ENCODE measurements around the gene PRKCQ.

Gene PRKCQ

GRCh38 chr10:6564367-6564766, 15.7 kb downstream of the PRKCQ start:
- H3K4me3 ChIP-seq (replicated peaks in 1 of 2; ENCODE audit: low read depth in 2 of 2, low read length in 2 of 2): no peak overlapping the region
- no peak for DNase-seq (ENCODE audit: low read depth in 2 of 2)
- no peak for TF ChIP-seq CTCF (IDR thresholded peaks at IDR 0.05; ENCODE audit: low read depth, low read length)

- TF ChIP-seq CTCF (IDR thresholded peaks at IDR 0.05; ENCODE audit: low read depth, low read length): no peak
- no peak overlapping the region for H3K4me3 ChIP-seq (replicated peaks in 1 of 2; ENCODE audit: low read depth in 2 of 2, low read length in 2 of 2)
- DNase-seq (ENCODE audit: low read depth in 2 of 2): no peak
Measured at GRCh38 chr10:6563731-6564130, 16.3 kb downstream of the PRKCQ start.

GRCh38 chr10:6563075-6563474, 17.0 kb downstream of the PRKCQ start:
- no peak overlapping the region for H3K4me3 ChIP-seq (replicated peaks in 1 of 2; ENCODE audit: low read depth in 2 of 2, low read length in 2 of 2)
- no peak for TF ChIP-seq CTCF (IDR thresholded peaks at IDR 0.05; ENCODE audit: low read depth, low read length)
- no peak for DNase-seq (ENCODE audit: low read depth in 2 of 2)

- no peak overlapping the region for H3K4me3 ChIP-seq (replicated peaks in 1 of 2; ENCODE audit: low read depth in 2 of 2, low read length in 2 of 2)
- DNase-seq (ENCODE audit: low read depth in 2 of 2): no peak
Measured at GRCh38 chr10:6562221-6562620, 17.9 kb downstream of the PRKCQ start.

GRCh38 chr10:6561552-6561951, 18.5 kb downstream of the PRKCQ start:
- H3K4me3 ChIP-seq (replicated peaks in 1 of 2; ENCODE audit: low read depth in 2 of 2, low read length in 2 of 2): no peak overlapping the region
- no peak for TF ChIP-seq CTCF (IDR thresholded peaks at IDR 0.05; ENCODE audit: low read depth, low read length)
- DNase-seq (ENCODE audit: low read depth in 2 of 2): no peak

More at GRCh38 chr10:6562221-6562620, 17.9 kb downstream of the PRKCQ start:
- no peak for TF ChIP-seq CTCF (IDR thresholded peaks at IDR 0.05; ENCODE audit: low read depth, low read length)

- H3K4me3 ChIP-seq (replicated peaks in 1 of 2; ENCODE audit: low read depth in 2 of 2, low read length in 2 of 2): no peak overlapping the region
- TF ChIP-seq CTCF (IDR thresholded peaks at IDR 0.05; ENCODE audit: low read depth, low read length): no peak
- DNase-seq (ENCODE audit: low read depth in 2 of 2): no peak
Measured at GRCh38 chr10:6558759-6559461, 21.2 kb downstream of the PRKCQ start.

- no peak for DNase-seq (ENCODE audit: low read depth in 2 of 2)
- TF ChIP-seq CTCF (IDR thresholded peaks at IDR 0.05; ENCODE audit: low read depth, low read length): no peak
- no peak overlapping the region for H3K4me3 ChIP-seq (replicated peaks in 1 of 2; ENCODE audit: low read depth in 2 of 2, low read length in 2 of 2)
Measured at GRCh38 chr10:6558272-6558671, 21.8 kb downstream of the PRKCQ start.
